Measurements from ENCODE around the gene TEX10. TPM values are rescaled to one million over a fixed set of nuclear protein-coding genes. Genes with fewer than 3 reads are reported as not detected.

TEX10 gene
- total and polyA plus RNA-seq, 2 of the 13 experiments (the other 11 are each of a cell fraction or from before 2014, with no cell fraction given), result 18.1 to 38.7 TPM

GRCh38 chr9:100277166-100277979, 75.4 kb downstream of the TEX10 start:
- ChIA-PET CTCF (ENCODE audit: low intra/inter-chr PET ratio, low total read pairs) (no interaction called here), POLR2A (no interaction called here)
- intact Hi-C loops (cut with micrococcal nuclease; ENCODE audit: unreplicated experiment), result no loop called here
- Histone ChIP-seq H3K27ac (ENCODE audit: extremely low read length, insufficient read depth, low read length) (no peak overlapping the region), H3K4me1 (ENCODE audit: insufficient read depth, low read length) (no peaks in the 10 kb centered on the region), H4K20me1 (ENCODE audit: insufficient read depth, low read length) (no peaks in the 10 kb centered on the region), H3K27me3 (ENCODE audit: control insufficient read depth in 1 of 2, insufficient read depth in 2 of 2, low read length in 2 of 2) (no peaks in the 10 kb centered on the region), H3K9me3 (ENCODE audit: low read length) (no peaks in the 10 kb centered on the region), H3K36me3 (replicated peaks in 1 of 2; ENCODE audit: control insufficient read depth in 1 of 2, insufficient read depth in 2 of 2, low read length in 2 of 2) (peaks cover 2 to 13% of the 10 kb centered on the region in 2 experiments; a peak in 3 of 5 replicates), H3K9ac (ENCODE audit: insufficient read depth, low read depth, low read length) (no peak overlapping the region), H3K79me2 (ENCODE audit: insufficient read depth, low read length) (no peaks in the 10 kb centered on the region), H2AFZ (ENCODE audit: low read length) (no peak overlapping the region), H3K4me2 (ENCODE audit: low read depth, low read length) (no peak overlapping the region), H3K4me3 (replicated peaks in 1 of 3; ENCODE audit: insufficient read depth in 1 of 3, low read depth in 2 of 3, low read length in 3 of 3) (no peak overlapping the region)
- BruUV-seq (replicated peaks), result no TSS peak
- 84% methylated on average over 5 of the region's 5 CpGs for WGBS (ENCODE audit: low lambda C conversion rate)
- DNase-seq (ENCODE audit: low spot score) (no peak), ATAC-seq (no peak), FAIRE-seq (no peak)
- in situ Hi-C loops (cut with HindIII; ENCODE audit: extremely low pct_ligation_motif_present, low pct_unique_long_range_greater_than_20kb), result no loop called here
- TF ChIP-seq KLF6 (CRISPR knock-in tag; IDR thresholded peaks at IDR 0.05) (no peak), SNAPC5 (CRISPR knock-in tag; IDR thresholded peaks at IDR 0.05; ENCODE audit: borderline replicate concordance) (no peak), ZKSCAN1 (IDR thresholded peaks at IDR 0.05; ENCODE audit: low read length) (no peak), GZF1 (CRISPR knock-in tag; IDR thresholded peaks at IDR 0.05) (no peak), GTF3A (CRISPR knock-in tag; conservative IDR thresholded peaks at IDR 0.05) (no peak), CREM (IDR thresholded peaks at IDR 0.05) (no peak), CREM (CRISPR knock-in tag; IDR thresholded peaks at IDR 0.05) (no peak), STAG1 (CRISPR knock-in tag; IDR thresholded peaks at IDR 0.05) (no peak), ATF4 (CRISPR knock-in tag; IDR thresholded peaks at IDR 0.05) (no peak), ZNF3 (CRISPR knock-in tag; IDR thresholded peaks at IDR 0.05) (no peak), ZSCAN20 (CRISPR knock-in tag; IDR thresholded peaks at IDR 0.05; ENCODE audit: borderline replicate concordance) (no peak), SMARCE1 (IDR thresholded peaks at IDR 0.05; ENCODE audit: borderline replicate concordance) (no peak), DNMT3B (CRISPR knock-in tag; conservative IDR thresholded peaks at IDR 0.05) (no peak), TBX3 (IDR thresholded peaks at IDR 0.05; ENCODE audit: borderline replicate concordance) (no peak), SMARCC2 (IDR thresholded peaks at IDR 0.05) (no peak), ZNF264 (CRISPR knock-in tag; IDR thresholded peaks at IDR 0.05) (no peak)
